RWPE1 (cell line): ENCODE data around the gene FAM107B.

ENCODE experiments used
- CTCF ChIA-PET: fragments of 350-600 bp; sonication (Branson Sonifier 250); formaldehyde crosslinking; extraction: SDS; loops from one replicate; lab custom pipeline; 2021; lab: Yijun Ruan, JAX
- POLR2A ChIA-PET: fragments of 400-600 bp; formaldehyde crosslinking; extraction: SDS; loops from one replicate; lab custom pipeline; 2020; ENCODE audit warnings: antibody characterized with exemption; ENCODE audit not compliant: low non-redundant PET; lab: Yijun Ruan, JAX
- DNase-seq: peaks from one replicate; pipeline ENCODE4 v3.0.0; 2012; ENCODE audit warnings: low spot score
- H3K27ac ChIP-seq: fragments of 450-650 bp; 2 replicates; pipeline ENCODE4 v1.5.1; 2017
- CTCF ChIP-seq: fragments of 450-650 bp; conservative IDR thresholded peaks from 2 replicates; pipeline ENCODE4 v1.5.1; 2017; ENCODE audit warnings: low read depth, mild to moderate bottlenecking

Gene FAM107B

GRCh38 chr10:14543904-14544210 lies 230.8 kb downstream of the FAM107B start:
- H3K27ac ChIP-seq, result no peak overlapping the region
- TF ChIP-seq CTCF, result no peak
- POLR2A ChIA-PET, result no interaction called here
- DNase-seq, result no peak
- CTCF ChIA-PET, result interaction anchor here (0.6 to 1.0 kb wide), 3 partner anchors 45 to 451 kb away, joined by 6 to 7 read pairs (median 6); no protein-coding TSS in a partner anchor

- TF ChIP-seq CTCF, result 0 out of 2 replicates have a peak, but pooled peaks have one; percentile 10
- ChIA-PET POLR2A (interaction anchor here (0.7 kb wide), 1 partner anchor 11 kb away, joined by 11 read pairs; no protein-coding TSS in a partner anchor), CTCF (interaction anchor here (0.6 to 1.1 kb wide), 6 partner anchors 19 to 451 kb away, joined by 3 to 7 read pairs (median 5); no protein-coding TSS in a partner anchor)
- no peak for DNase-seq
- H3K27ac ChIP-seq, result no peak overlapping the region
Observed at GRCh38 chr10:14543046-14543903, 231.4 kb downstream of the FAM107B start.

- CTCF ChIA-PET, result interaction anchor here (0.7 kb wide), 1 partner anchor 308 kb away, joined by 4 read pairs; no protein-coding TSS in a partner anchor
- no peak for TF ChIP-seq CTCF
- POLR2A ChIA-PET, result interaction anchor here (0.6 kb wide), 1 partner anchor 283 kb away, joined by 7 read pairs; no protein-coding TSS in a partner anchor
- DNase-seq, result no peak
- no peak overlapping the region for H3K27ac ChIP-seq
Observed at GRCh38 chr10:14541379-14541778, 233.3 kb downstream of the FAM107B start.

GRCh38 chr10:14540611-14541010 lies 234.1 kb downstream of the FAM107B start:
- POLR2A ChIA-PET, result no interaction called here

GRCh38 chr10:14540062-14540461 lies 234.6 kb downstream of the FAM107B start:
- CTCF ChIA-PET, result no interaction called here
- DNase-seq, result no peak
- POLR2A ChIA-PET, result no interaction called here
- H3K27ac ChIP-seq, result no peak overlapping the region
- TF ChIP-seq CTCF, result no peak

More at GRCh38 chr10:14540611-14541010, 234.1 kb downstream of the FAM107B start:
- no peak overlapping the region for H3K27ac ChIP-seq
- no peak for DNase-seq
- CTCF ChIA-PET, result interaction anchor here (0.5 kb wide), 1 partner anchor 17 kb away, joined by 3 read pairs; no protein-coding TSS in a partner anchor
- no peak for TF ChIP-seq CTCF

- DNase-seq, result no peak
- TF ChIP-seq CTCF, result no peak
- CTCF ChIA-PET, result no interaction called here
- no peak overlapping the region for H3K27ac ChIP-seq
- POLR2A ChIA-PET, result no interaction called here
Observed at GRCh38 chr10:14539176-14539575, 235.5 kb downstream of the FAM107B start.
